Calu3 (cell line): Measurements from ENCODE around the gene NUP54. TPM values are rescaled to one million over a fixed set of nuclear protein-coding genes. Genes with fewer than 3 reads are reported as not detected.

Experiments
- BruUV-seq: library from RNA; stranded (reverse); fragments of 400-500 nt; replicated peaks from 2 replicates; lab custom pipeline; 2021; lab: Mats Ljungman, UMichigan
- CTCF ChIA-PET: fragments of 300-600 bp; sonication (Branson Sonifier 250); formaldehyde crosslinking; loops from one replicate; lab custom pipeline; 2022; ENCODE audit warnings: antibody characterized with exemption; lab: Charles Lee
- DNase-seq: peaks from one replicate; pipeline ENCODE4 v3.0.0; 2022
- H3K27ac Mint-ChIP-seq: one replicate; pipeline ENCODE4 v1.8.0; 2022; ENCODE audit warnings: mixed read lengths; ENCODE audit not compliant: unreplicated experiment
- H3K27me3 Mint-ChIP-seq: one replicate; pipeline ENCODE4 v1.8.0; 2022; ENCODE audit warnings: mixed read lengths; ENCODE audit not compliant: unreplicated experiment
- H3K36me3 Mint-ChIP-seq: one replicate; pipeline ENCODE4 v1.8.0; 2022; ENCODE audit warnings: mild to moderate bottlenecking, moderate library complexity, mixed read lengths; ENCODE audit not compliant: insufficient read depth, unreplicated experiment
- H3K4me1 Mint-ChIP-seq: one replicate; pipeline ENCODE4 v1.8.0; 2022; ENCODE audit warnings: mild to moderate bottlenecking, low read depth, mixed read lengths; ENCODE audit not compliant: unreplicated experiment
- H3K4me3 Mint-ChIP-seq: one replicate; pipeline ENCODE4 v1.8.0; 2022; ENCODE audit warnings: mild to moderate bottlenecking, low read depth, moderate library complexity, mixed read lengths; ENCODE audit not compliant: unreplicated experiment
- H3K9me3 Mint-ChIP-seq: one replicate; pipeline ENCODE4 v1.8.0; 2022; ENCODE audit warnings: low read depth, mixed read lengths; ENCODE audit not compliant: unreplicated experiment
- intact Hi-C: fragments of 100-400 bp; cut with micrococcal nuclease; formaldehyde crosslinking; loops from one replicate; pipeline ENCODE4 v1.10.0; 2022; ENCODE audit not compliant: unreplicated experiment
- total RNA-seq: library from RNA; stranded (reverse); gene quantifications from 2 replicates; pipeline ENCODE4 v1.2.3, GENCODE V29; 2022
- TF ChIP-seq, protein P1 (sequence below): fragments of 200-600 bp; IDR thresholded peaks from one replicate; pipeline ENCODE4 v1.8.0; 2022; ENCODE audit warnings: antibody characterized with exemption; ENCODE audit not compliant: unreplicated experiment

The NUP54 gene
- total RNA-seq, 1 experiment from 2014 or later, result 33.9 TPM

DNA sequence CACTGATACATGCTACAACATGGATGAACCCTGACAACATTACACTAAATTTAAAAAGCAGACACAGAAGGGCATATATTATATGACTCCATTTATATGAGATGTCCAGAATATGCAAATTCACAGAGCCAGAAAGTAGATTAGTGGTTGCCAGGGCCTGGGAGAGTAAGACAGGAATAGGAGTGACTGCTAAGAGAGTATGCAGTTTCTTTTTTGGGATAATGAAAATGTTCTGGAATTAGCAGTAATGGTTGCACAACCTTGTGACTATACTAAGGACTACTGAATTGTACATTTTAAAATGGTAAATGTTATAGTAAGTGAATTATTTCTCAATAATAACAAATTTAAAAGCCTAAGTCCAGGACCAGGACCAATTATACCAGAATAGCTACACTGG lies 29.5 kb upstream of the NUP54 start:
- CTCF ChIA-PET, result no interaction called here
- Mint-ChIP-seq H3K27me3 (no peaks in the 10 kb centered on the region), H3K4me3 (no peak overlapping the region), H3K36me3 (peaks cover 10% of the 10 kb centered on the region), H3K9me3 (no peaks in the 10 kb centered on the region), H3K27ac (no peak overlapping the region), H3K4me1 (no peaks in the 10 kb centered on the region)
- no peak for DNase-seq
- no TSS peak for BruUV-seq
- intact Hi-C loops, result loop anchor here (5.0 kb wide), 1 partner anchor 130 kb away; the partner anchor contains the start of gene STBD1
- TF ChIP-seq, protein P1, sequence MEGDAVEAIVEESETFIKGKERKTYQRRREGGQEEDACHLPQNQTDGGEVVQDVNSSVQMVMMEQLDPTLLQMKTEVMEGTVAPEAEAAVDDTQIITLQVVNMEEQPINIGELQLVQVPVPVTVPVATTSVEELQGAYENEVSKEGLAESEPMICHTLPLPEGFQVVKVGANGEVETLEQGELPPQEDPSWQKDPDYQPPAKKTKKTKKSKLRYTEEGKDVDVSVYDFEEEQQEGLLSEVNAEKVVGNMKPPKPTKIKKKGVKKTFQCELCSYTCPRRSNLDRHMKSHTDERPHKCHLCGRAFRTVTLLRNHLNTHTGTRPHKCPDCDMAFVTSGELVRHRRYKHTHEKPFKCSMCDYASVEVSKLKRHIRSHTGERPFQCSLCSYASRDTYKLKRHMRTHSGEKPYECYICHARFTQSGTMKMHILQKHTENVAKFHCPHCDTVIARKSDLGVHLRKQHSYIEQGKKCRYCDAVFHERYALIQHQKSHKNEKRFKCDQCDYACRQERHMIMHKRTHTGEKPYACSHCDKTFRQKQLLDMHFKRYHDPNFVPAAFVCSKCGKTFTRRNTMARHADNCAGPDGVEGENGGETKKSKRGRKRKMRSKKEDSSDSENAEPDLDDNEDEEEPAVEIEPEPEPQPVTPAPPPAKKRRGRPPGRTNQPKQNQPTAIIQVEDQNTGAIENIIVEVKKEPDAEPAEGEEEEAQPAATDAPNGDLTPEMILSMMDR, result no peak

DNA sequence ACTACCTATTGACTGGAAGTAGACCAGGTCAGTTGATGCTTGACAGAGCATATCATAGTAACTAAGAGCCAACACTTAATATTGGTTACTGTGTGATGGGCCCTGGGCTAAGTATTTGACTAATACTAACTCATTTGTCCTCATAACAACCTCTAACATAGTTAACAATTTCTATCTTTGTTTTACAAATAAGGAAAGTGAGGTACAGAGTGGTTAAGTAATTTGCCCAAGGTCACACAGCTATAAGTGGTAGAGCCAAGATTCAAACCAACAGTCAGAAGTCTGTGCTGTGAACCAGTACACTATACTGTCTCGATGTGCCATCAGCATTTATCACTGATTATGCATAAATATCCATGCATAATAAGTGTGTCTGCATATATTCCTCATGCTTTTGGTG lies 27.1 kb upstream of the NUP54 start:
- no peaks in the 10 kb centered on the region for H3K4me1 Mint-ChIP-seq
- H3K27ac Mint-ChIP-seq, result no peak overlapping the region
- peaks cover 12% of the 10 kb centered on the region for H3K36me3 Mint-ChIP-seq
- CTCF ChIA-PET, result no interaction called here
- no peak for DNase-seq
- H3K9me3 Mint-ChIP-seq, result no peaks in the 10 kb centered on the region
- H3K4me3 Mint-ChIP-seq, result no peak overlapping the region
- TF ChIP-seq, protein P1, result no peak
- H3K27me3 Mint-ChIP-seq, result no peaks in the 10 kb centered on the region
- intact Hi-C loops, result loop anchor here (5.0 kb wide), 1 partner anchor 132 kb away; the partner anchor contains the start of gene STBD1
- no TSS peak for BruUV-seq

DNA sequence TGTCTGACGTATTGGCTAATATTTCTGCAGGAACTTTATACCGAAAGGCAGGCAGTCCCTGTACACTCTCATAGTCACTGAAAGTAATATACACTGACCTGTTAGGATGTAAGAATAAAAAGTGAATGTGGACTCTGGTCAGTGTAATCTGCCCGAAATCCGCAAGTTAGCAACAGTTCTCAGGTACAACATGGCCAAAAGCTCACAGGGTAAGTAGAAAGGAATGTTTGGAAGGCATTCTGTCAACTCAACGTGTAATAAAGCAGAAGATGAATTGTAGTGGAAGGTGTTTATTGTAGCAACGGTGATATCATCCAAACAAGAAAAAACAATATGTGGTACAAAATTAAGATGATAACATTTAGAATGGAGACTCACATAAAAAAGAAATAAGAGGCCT lies 26.0 kb upstream of the NUP54 start:
- H3K27me3 Mint-ChIP-seq, result no peaks in the 10 kb centered on the region
- no peak overlapping the region for H3K27ac Mint-ChIP-seq
- H3K4me1 Mint-ChIP-seq, result no peaks in the 10 kb centered on the region
- H3K36me3 Mint-ChIP-seq, result peaks cover 9% of the 10 kb centered on the region
- H3K4me3 Mint-ChIP-seq, result no peak overlapping the region
- TF ChIP-seq, protein P1, result no peak
- BruUV-seq, result no TSS peak
- H3K9me3 Mint-ChIP-seq, result no peaks in the 10 kb centered on the region
- intact Hi-C loops, result no loop called here
- CTCF ChIA-PET, result no interaction called here
- no peak for DNase-seq

DNA sequence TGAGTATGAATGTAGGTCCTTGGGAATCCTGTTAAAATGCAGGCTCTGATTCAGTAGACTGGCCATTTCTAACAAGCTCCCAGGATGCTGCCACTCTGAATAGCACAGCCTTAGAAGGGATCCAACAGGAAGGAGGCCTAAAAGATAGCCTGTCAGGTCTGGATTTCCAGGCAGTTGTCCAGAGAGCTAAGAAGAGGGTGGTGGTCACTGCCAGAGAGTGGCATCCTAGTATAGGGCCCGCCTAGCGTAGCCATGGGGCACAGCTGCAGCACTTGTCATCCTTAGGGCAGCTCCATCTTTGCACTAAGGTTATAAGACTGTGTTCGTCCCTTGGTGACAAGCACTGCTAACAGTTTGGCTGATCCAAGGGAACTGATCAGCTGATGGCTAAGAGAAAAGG lies 20.5 kb upstream of the NUP54 start:
- TF ChIP-seq, protein P1, result no peak
- no peaks in the 10 kb centered on the region for H3K27me3 Mint-ChIP-seq
- H3K4me3 Mint-ChIP-seq, result no peak overlapping the region
- H3K36me3 Mint-ChIP-seq, result peaks cover 13% of the 10 kb centered on the region
- H3K27ac Mint-ChIP-seq, result no peak overlapping the region
- H3K4me1 Mint-ChIP-seq, result no peaks in the 10 kb centered on the region
- CTCF ChIA-PET, result no interaction called here
- intact Hi-C loops, result no loop called here
- no peak for DNase-seq
- no peaks in the 10 kb centered on the region for H3K9me3 Mint-ChIP-seq
- BruUV-seq, result no TSS peak
